ENCODE results near the gene SERPINA3. TPM values are rescaled to one million over a fixed set of nuclear protein-coding genes. Genes with fewer than 3 reads are reported as not detected.

Gene SERPINA3
- total RNA-seq, 1 donor from 2014 or later = not detected

GRCh38 chr14:94653321-94653720 is 41.1 kb downstream of the SERPINA3 start:
- Mint-ChIP-seq H3K27ac (ENCODE audit: unreplicated experiment) (no peak overlapping the region), H3K36me3 (ENCODE audit: low read depth) (no peaks in the 10 kb centered on the region), H3K4me1 (no peaks in the 10 kb centered on the region), H3K27me3 (ENCODE audit: low read depth) (no peaks in the 10 kb centered on the region), H3K9me3 (peaks cover 3% of the 10 kb centered on the region), H3K4me3 (no peak overlapping the region)
- no peak for DNase-seq (ENCODE audit: low read depth, low spot score)
- no peak for TF ChIP-seq CTCF (conservative IDR thresholded peaks at IDR 0.05)

- DNase-seq (ENCODE audit: low read depth, low spot score) = no peak
- no peaks in the 10 kb centered on the region for H3K4me1 Mint-ChIP-seq
- no peaks in the 10 kb centered on the region for H3K36me3 Mint-ChIP-seq (ENCODE audit: low read depth)
- H3K27me3 Mint-ChIP-seq (ENCODE audit: low read depth) = no peaks in the 10 kb centered on the region
- TF ChIP-seq CTCF (conservative IDR thresholded peaks at IDR 0.05) = no peak
- no peak overlapping the region for H3K27ac Mint-ChIP-seq (ENCODE audit: unreplicated experiment)
- peaks cover 3% of the 10 kb centered on the region for H3K9me3 Mint-ChIP-seq
- no peak overlapping the region for H3K4me3 Mint-ChIP-seq
Measured at GRCh38 chr14:94654071-94654861, 42.1 kb downstream of the SERPINA3 start.

- H3K27me3 Mint-ChIP-seq (ENCODE audit: low read depth) = peaks cover 3% of the 10 kb centered on the region
- TF ChIP-seq CTCF (conservative IDR thresholded peaks at IDR 0.05) = no peak
- no peaks in the 10 kb centered on the region for H3K4me1 Mint-ChIP-seq
- DNase-seq (ENCODE audit: low read depth, low spot score) = no peak
- no peak overlapping the region for H3K27ac Mint-ChIP-seq (ENCODE audit: unreplicated experiment)
- H3K4me3 Mint-ChIP-seq = no peak overlapping the region
- H3K36me3 Mint-ChIP-seq (ENCODE audit: low read depth) = no peaks in the 10 kb centered on the region
- peaks cover 3% of the 10 kb centered on the region for H3K9me3 Mint-ChIP-seq
Measured at GRCh38 chr14:94655169-94655710, 43.0 kb downstream of the SERPINA3 start.

- Mint-ChIP-seq H3K36me3 (ENCODE audit: low read depth) (no peaks in the 10 kb centered on the region), H3K9me3 (peaks cover 3% of the 10 kb centered on the region), H3K4me3 (no peak overlapping the region), H3K27ac (ENCODE audit: unreplicated experiment) (no peak overlapping the region), H3K27me3 (ENCODE audit: low read depth) (peaks cover 3% of the 10 kb centered on the region), H3K4me1 (no peaks in the 10 kb centered on the region)
- TF ChIP-seq CTCF (conservative IDR thresholded peaks at IDR 0.05) = no peak
- DNase-seq (ENCODE audit: low read depth, low spot score) = no peak
Measured at GRCh38 chr14:94656043-94656442, 43.9 kb downstream of the SERPINA3 start.

- H3K9me3 Mint-ChIP-seq = peaks cover 3% of the 10 kb centered on the region
- H3K4me1 Mint-ChIP-seq = no peaks in the 10 kb centered on the region
Measured at GRCh38 chr14:94659256-94659655, 47.1 kb downstream of the SERPINA3 start.

More at GRCh38 chr14:94659256-94659655, 47.1 kb downstream of the SERPINA3 start:
- no peaks in the 10 kb centered on the region for H3K36me3 Mint-ChIP-seq (ENCODE audit: low read depth)
- H3K27me3 Mint-ChIP-seq (ENCODE audit: low read depth) = peaks cover 3% of the 10 kb centered on the region
- no peak for TF ChIP-seq CTCF (conservative IDR thresholded peaks at IDR 0.05)
- H3K27ac Mint-ChIP-seq (ENCODE audit: unreplicated experiment) = no peak overlapping the region
- DNase-seq (ENCODE audit: low read depth, low spot score) = no peak
- H3K4me3 Mint-ChIP-seq = no peak overlapping the region

Data from neural crest cell (in vitro differentiated cells).